ENCODE measurements around the gene FOSB.
A peak's percentile ranks its signal among the peaks of the same experiment; 100 is the strongest.
"Not testable (repeated sequence)": the region's sequence is repeated elsewhere in the genome, so short reads cannot be mapped to it uniquely, and the experiment has no call there.

FOSB gene

GRCh38 chr19:45506989-45507871 lies 39.4 kb downstream of the FOSB start, which contains the start of gene VASP:
Gene VASP, plus strand, starts transcription at chr19:45507479. Its CDS starts 293 bp downstream, at chr19:45507772.
- DNase-seq = peak; percentile 87

DNA sequence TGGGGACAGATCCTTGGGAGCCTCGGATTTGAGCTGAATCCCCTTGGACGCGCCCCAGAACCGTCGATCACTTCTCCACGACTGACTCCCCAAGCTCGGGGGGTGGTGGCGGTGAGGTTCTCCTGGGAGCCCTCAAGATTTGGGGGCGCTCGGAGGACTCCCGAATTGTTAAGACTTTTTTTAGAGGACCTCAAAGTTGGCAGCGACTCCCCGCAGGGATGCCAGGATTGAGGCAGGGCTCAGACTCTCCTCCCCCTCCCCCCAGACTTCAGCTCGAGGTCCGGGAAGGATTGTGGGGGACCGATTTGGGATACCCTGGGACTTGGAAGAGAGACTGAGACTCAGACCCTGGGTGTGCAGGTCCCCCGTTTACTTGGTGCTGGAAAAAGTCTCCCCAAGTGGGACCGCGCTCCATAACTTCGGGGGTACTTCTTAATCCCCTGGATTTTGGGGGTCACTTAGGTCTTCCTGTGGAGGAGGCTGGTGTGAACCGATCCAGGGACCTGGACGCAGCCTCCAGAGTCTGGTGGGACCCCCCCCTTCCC lies 40.1 kb downstream of the FOSB start:
- no peak for DNase-seq

- DNase-seq = peak; percentile 39
Measured at GRCh38 chr19:45508417-45508860, 40.6 kb downstream of the FOSB start.

DNA sequence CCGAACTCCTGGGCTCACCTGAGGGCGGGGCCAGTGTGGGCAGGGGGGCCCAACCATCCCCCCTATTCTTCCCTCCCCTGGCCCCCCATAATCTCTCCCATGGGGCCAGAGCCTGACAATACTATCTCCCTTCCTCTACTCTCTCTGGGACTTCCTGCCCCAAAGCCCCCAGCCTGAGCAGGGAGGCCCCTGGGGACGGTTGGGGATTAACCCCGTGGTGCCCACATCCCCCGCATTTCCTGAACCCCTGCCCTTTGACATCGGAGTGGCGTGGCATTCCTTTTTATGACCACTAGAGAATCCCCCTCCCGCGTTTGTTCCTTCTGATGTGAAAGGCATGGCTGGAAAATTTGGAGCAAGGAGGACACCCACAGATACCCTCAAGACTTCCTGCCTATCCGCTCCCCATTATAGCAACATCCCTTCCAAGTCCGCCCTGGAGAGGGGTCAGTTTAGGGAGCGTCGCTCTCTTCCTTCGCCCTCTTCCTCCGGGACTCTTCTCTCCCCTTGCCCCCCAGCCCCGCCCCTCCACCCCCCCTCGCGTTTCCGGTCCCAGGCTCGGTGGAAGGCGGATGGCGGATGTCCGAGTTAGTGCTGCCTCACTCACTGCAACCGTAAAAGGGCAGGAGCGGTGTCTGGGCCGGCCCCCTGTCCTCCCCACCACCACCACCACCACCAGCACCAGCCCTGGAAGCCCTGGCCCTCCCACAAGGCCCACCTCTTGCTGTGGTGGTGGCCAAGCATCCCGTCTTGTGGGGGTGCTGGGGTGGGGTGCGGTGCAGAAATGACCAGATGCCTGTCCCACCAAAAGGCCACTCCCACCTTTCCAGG lies 41.3 kb downstream of the FOSB start:
- DNase-seq = peak; percentile 75

DNA sequence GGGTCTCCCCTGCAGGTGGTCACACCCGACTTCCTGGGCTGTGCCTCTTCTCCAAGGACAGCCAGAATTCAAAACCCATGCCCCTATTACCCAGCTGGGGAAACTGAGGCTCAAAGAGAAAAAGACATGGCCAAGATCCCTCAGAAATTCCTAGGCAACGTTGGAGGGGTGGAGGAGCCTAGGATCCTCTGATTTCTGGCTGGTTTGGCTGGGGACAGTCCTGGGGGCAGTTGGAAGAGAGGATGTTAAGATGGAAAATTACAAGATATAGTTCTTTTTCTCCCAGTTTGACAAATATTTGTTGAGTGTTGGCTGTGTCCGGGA lies 41.9 kb downstream of the FOSB start:
- no peak for DNase-seq

DNA sequence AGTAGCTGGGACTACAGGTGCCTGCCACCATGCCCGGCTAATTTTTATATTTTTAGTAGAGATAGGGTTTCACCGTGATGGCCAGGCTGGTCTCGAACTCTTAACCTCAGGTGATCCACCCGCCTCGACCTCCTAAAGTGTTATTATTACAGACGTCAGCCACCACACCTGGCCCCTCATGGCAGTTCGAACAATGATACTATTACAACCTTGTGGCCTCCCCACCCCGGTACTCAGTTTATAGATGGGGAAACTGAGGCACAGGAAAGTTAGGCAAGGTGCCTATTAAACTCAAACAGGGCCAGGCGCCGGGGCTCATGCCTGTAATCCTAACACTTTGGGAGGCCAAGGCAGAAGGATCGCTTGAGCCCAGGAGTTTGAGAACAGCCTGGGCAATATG lies 42.6 kb downstream of the FOSB start:
- DNase-seq = not testable (repeated sequence)

- no peak for DNase-seq
Measured at GRCh38 chr19:45511074-45511473, 43.3 kb downstream of the FOSB start.

DNA sequence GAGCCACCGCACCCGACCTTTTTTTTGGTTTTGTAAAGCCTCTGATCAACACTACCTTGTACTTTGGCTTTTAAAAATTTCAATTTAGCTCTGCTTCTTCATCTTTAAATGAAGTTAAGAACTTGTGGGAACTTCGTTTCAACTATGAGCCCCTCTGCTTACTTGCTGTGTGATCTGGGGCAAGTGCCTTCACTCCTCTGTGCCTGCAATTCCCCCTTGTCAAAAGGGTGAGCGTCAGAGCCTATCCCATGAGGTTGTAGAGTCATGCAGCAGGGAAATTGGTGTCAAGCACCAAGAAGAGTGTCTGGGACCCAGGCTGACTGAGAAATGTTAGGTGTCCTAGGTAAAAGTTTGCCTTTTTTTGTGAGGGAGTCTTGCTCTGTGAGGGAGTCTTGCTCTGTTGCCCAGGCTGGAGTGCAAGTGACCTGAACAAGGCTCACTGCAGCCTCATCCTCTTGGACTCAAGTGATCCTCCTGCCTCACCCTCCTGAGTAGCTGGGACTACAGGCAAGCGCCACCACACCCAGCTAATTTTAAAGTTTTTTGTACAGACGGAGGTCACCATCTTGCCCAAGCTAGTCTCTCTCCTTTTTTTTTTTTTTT lies 45.2 kb downstream of the FOSB start:
- no peak for DNase-seq

DNA sequence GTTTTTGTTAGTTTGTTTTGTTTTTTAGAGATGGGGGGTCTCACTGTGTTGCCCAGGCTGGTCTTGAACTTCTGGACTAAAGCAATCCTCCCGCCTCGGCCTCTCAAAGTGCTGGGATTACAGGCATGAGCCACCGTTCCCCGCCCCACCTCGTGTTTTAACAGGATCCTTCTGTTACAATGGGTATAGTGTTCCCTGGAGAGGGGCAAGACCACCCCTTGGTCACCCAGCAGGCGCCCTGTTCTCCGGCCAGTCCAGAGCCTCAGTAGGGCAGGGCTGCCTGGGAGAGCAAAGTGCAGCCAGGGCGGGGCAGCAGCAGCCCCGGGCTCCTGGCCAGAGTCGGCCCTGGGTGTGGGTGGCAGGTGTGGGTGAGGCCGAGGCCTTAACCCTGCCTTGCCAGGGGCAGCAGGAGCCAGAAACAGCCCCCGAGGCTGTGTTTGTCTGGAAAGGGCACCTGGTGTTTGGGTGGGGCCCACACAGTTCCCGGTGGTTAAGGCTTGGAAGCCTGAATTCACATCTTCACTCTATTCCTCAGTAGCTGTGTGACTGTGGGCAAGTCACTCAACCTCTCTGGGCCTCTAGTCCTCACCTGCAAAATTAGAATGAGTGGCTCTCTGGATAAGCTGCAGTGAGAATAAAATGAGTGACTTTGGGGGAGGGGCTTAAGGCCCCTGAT lies 46.7 kb downstream of the FOSB start:
- DNase-seq = no peak

DNA sequence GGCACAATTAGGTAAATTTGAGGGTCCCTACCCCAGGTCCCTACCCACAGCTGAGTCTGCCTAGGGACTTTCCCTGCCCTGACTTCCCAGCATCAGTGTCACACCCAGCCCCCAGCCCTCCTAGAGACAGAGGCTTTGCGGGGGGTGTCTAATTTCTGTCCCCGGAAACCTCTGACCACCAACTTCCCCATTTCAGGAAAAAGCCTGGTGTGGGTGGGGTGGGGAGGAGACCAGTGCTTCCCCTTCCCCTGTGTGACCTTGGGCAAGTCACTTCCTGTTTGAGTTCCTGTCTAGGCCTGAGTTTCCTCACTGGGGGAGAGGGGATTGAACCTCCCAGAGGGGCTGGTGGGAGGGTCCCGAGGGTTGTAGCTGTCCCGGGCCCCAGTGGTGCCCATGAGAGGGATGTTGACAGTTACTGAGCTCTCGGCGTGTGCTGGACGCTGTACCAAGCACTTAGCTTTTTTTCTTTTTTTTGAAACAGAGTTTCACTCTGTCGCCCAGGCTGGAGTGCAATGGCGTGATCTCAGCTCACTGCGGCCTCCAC lies 47.4 kb downstream of the FOSB start:
- no peak for DNase-seq

GRCh38 chr19:45515807-45516401 lies 48.1 kb downstream of the FOSB start:
- no peak for DNase-seq

- no peak for DNase-seq
Measured at GRCh38 chr19:45517238-45517637, 49.4 kb downstream of the FOSB start.

DNA sequence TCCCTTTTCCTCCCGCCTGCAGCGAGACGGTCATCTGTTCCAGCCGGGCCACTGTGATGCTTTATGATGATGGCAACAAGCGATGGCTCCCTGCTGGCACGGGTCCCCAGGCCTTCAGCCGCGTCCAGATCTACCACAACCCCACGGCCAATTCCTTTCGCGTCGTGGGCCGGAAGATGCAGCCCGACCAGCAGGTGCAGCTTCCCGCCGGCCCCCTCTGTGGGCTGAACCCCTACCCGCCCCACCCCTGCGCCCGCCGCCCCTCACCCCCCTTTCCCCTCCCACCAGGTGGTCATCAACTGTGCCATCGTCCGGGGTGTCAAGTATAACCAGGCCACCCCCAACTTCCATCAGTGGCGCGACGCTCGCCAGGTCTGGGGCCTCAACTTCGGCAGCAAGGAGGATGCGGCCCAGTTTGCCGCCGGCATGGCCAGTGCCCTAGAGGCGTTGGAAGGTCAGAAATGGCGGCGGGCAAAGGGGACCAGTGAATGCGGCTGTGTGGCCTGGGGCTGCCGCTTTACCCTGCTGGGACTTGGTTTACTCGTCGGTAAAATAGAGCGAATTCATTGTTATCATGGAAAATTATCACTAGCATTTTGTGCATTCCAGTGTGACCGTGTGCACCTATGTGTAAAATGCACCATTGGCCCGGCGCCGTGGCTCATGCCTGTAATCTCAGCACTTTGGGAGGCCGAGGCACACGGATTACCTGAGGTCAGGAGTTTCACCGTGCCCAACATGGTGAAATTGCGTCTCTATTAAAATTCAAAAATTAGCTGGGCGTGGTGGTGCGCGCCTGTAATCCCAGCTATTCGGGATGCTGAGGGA lies 50.1 kb downstream of the FOSB start:
- DNase-seq = no peak

DNA sequence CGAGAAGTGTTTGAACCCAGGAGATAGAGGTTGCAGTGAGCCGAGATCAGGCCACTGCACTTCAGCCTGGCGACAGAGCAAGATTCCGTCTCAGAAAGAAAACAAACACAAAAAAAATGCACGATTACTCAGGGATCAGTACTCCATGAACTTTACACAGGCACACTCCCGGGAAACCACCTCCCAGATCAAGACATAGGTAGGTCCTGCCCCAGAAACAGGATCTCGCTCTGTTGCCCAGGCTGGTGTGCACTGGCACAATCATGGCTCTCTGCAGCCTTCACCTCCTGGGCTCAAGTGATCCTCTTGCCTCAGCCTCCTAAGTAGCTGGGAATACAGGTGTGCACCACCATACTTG lies 50.7 kb downstream of the FOSB start:
- DNase-seq = no peak

GRCh38 chr19:45522010-45522941 lies 54.5 kb downstream of the FOSB start:
- DNase-seq = no peak

DNA sequence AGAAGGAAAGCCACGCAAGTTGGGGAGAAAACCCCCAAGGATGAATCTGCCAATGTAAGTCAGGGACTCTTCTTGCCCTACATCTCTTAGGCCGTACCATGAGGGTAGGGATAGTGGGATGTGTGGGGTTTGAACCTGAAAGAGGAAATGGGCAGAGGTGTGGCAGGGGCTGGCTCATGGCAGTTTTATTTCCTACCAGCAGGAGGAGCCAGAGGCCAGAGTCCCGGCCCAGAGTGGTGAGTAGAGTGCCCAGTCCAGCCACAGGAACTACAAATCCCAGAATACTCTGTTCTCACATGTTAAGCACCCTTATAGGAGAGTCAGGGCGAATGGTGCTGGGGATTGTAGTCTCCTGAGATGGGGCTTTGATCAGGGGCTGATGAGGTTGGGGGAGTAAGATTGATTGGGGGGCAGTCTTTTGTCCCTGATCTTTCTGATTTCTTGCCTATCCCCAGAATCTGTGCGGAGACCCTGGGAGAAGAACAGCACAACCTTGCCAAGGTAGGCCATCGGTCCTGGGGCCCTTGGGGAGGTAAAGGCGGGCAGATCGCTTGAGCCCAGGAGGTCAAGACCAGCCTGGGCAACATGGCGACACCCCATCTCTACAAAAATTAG lies 56.0 kb downstream of the FOSB start:
- peak; percentile 78 for DNase-seq

- DNase-seq = no peak
Measured at GRCh38 chr19:45524575-45525129, 56.9 kb downstream of the FOSB start.
